CD14-positive monocyte (primary cell): ENCODE measurements around the gene CDH23. TPM values are rescaled to one million over a fixed set of nuclear protein-coding genes. Genes with fewer than 3 reads are reported as not detected.

Experiments used
- DNase-seq, 3 donors: peaks; one replicate each; pipeline ENCODE4 v3.0.0-alpha.2; 2011 to 2022
- H2AFZ ChIP-seq: 2 replicates; pipeline ENCODE4 v1.6.0; 2012; ENCODE audit warnings: mild to moderate bottlenecking, low read depth, low read length, inconsistent platforms; ENCODE audit not compliant: insufficient read depth, poor library complexity, severe bottlenecking
- H3K27ac ChIP-seq, 2 donors: 1 replicate in 1 of 2; 2 replicates in 1 of 2; pipeline ENCODE4 v1.5.1; 2012 to 2013; ENCODE audit warnings: low read length in 2 of 2, control low read depth in 1 of 2, inconsistent platforms in 1 of 2, low read depth in 1 of 2, mild to moderate bottlenecking in 1 of 2
- H3K27me3 ChIP-seq, 2 donors: one replicate each; pipeline versions ENCODE4 v1.6.0 to v1.6.1; 2011 to 2013; ENCODE audit warnings: low read length in 2 of 2; ENCODE audit not compliant: control insufficient read depth in 2 of 2, insufficient read depth in 2 of 2
- H3K36me3 ChIP-seq, 2 donors: replicated peaks in 1 of 2; 1 replicate in 1 of 2; 2 replicates in 1 of 2; pipeline versions ENCODE4 v1.5.1 to v1.6.1; 2012 to 2013; ENCODE audit warnings: low read length in 2 of 2, control low read depth in 1 of 2, inconsistent platforms in 1 of 2, mild to moderate bottlenecking in 1 of 2; ENCODE audit not compliant: insufficient read depth in 2 of 2, control insufficient read depth in 1 of 2
- H3K4me1 ChIP-seq, 2 donors: 1 replicate in 1 of 2; 2 replicates in 1 of 2; pipeline versions ENCODE4 v1.5.1 to v1.6.1; 2012 to 2013; ENCODE audit warnings: low read length in 2 of 2, control low read depth in 1 of 2, inconsistent platforms in 1 of 2, mild to moderate bottlenecking in 1 of 2, moderate library complexity in 1 of 2; ENCODE audit not compliant: insufficient read depth in 2 of 2, control insufficient read depth in 1 of 2
- H3K4me2 ChIP-seq: replicated peaks from 2 replicates; pipeline ENCODE3; 2012; ENCODE audit warnings: low read length, moderate library complexity, mild to moderate bottlenecking; ENCODE audit not compliant: poor library complexity, severe bottlenecking; ENCODE audit errors: extremely low read depth
- H3K4me3 ChIP-seq, 3 experiments: fragments of 200-600 bp in 1 of 3; sonication (generic) in 1 of 3; replicated peaks in 1 of 3; 1 replicate in 2 of 3; 2 replicates in 1 of 3; pipeline ENCODE4 v1.5.1; 2011 to 2013; ENCODE audit warnings: low read length in 3 of 3, mild to moderate bottlenecking in 3 of 3, control low read depth in 2 of 3, low read depth in 2 of 3, inconsistent platforms in 1 of 3, moderate library complexity in 1 of 3
- H3K79me2 ChIP-seq: 2 replicates; pipeline ENCODE4 v1.6.0; 2012; ENCODE audit warnings: mild to moderate bottlenecking, control low read depth, inconsistent platforms, low read length, moderate library complexity; ENCODE audit not compliant: insufficient read depth
- H3K9ac ChIP-seq: 2 replicates; pipeline ENCODE4 v1.6.0; 2017; ENCODE audit warnings: low read length, mild to moderate bottlenecking; ENCODE audit not compliant: insufficient read depth, poor library complexity, severe bottlenecking
- H3K9me3 ChIP-seq, 2 donors: replicated peaks in 1 of 2; 1 replicate in 1 of 2; 2 replicates in 1 of 2; pipeline versions ENCODE4 v1.5.1 to v1.6.1; 2012 to 2013; ENCODE audit warnings: low read length in 2 of 2, control low read depth in 1 of 2; ENCODE audit not compliant: control insufficient read depth in 1 of 2, insufficient read depth in 1 of 2
- H4K20me1 ChIP-seq: 2 replicates; pipeline ENCODE4 v1.6.0; 2012; ENCODE audit warnings: mild to moderate bottlenecking, low read length, control low read depth, moderate library complexity; ENCODE audit not compliant: insufficient read depth
- H3K27ac Mint-ChIP-seq, 7 donors: one replicate each; pipeline ENCODE4 v1.8.0; 2020; ENCODE audit warnings: mild to moderate bottlenecking in 7 of 7, mixed read lengths in 7 of 7, moderate library complexity in 6 of 7, inconsistent platforms in 2 of 7
- H3K27me3 Mint-ChIP-seq, 3 donors: one replicate each; pipeline ENCODE4 v1.8.0; 2021 to 2022; ENCODE audit warnings: low read depth in 3 of 3, mild to moderate bottlenecking in 3 of 3, mixed read lengths in 3 of 3, moderate library complexity in 3 of 3, inconsistent platforms in 1 of 3
- H3K36me3 Mint-ChIP-seq, 2 donors: one replicate each; pipeline ENCODE4 v1.8.0; 2020; ENCODE audit warnings: mixed read lengths in 2 of 2, inconsistent platforms in 1 of 2, mild to moderate bottlenecking in 1 of 2
- H3K4me1 Mint-ChIP-seq: one replicate; pipeline ENCODE4 v1.8.0; 2020; ENCODE audit warnings: mild to moderate bottlenecking, mixed read lengths
- H3K4me3 Mint-ChIP-seq, 2 donors: one replicate each; pipeline ENCODE4 v1.8.0; 2020; ENCODE audit warnings: mild to moderate bottlenecking in 2 of 2, mixed read lengths in 2 of 2, moderate library complexity in 1 of 2
- H3K9me3 Mint-ChIP-seq, 7 donors: one replicate each; pipeline ENCODE4 v1.8.0; 2020 to 2022; ENCODE audit warnings: mixed read lengths in 7 of 7, mild to moderate bottlenecking in 6 of 7, moderate library complexity in 6 of 7, inconsistent platforms in 2 of 7
- WGBS: methylation state at CpG from one replicate; pipeline ENCODE4 v1.1.5; 2013; ENCODE audit warnings: missing lambda C conversion rate; ENCODE audit not compliant: insufficient coverage; 5-methylcytosine and 5-hydroxymethylcytosine counted together
- intact Hi-C, 2 donors: fragments of 100-400 bp; cut with micrococcal nuclease; formaldehyde crosslinking; loops; one replicate each; pipeline versions ENCODE4 v1.15.0 to v1.15.1; 2023
- polyA plus RNA-seq, 3 donors: library from polyadenylated mRNA; depleted of rRNA in 1 of 3; unstranded in 2 of 3; stranded (reverse) in 1 of 3; fragments of 300-500 nt in 2 of 3; fragments of >200 nt in 1 of 3; fragmentation: Illumina TruSeq in 2 of 3; gene quantifications; 1 replicate in 2 of 3; 2 replicates in 1 of 3; pipeline ENCODE4 v1.2.3, GENCODE V29; 2012 to 2021
- TF ChIP-seq, protein P1 (sequence below): fragments of 200-600 bp; IDR thresholded peaks from one replicate; pipeline ENCODE4 v1.8.0; 2022; ENCODE audit warnings: antibody characterized with exemption, mild to moderate bottlenecking

The CDH23 gene
- polyA plus RNA-seq, 3 donors: 8.2 to 36.2 (median 10.5) TPM

DNA sequence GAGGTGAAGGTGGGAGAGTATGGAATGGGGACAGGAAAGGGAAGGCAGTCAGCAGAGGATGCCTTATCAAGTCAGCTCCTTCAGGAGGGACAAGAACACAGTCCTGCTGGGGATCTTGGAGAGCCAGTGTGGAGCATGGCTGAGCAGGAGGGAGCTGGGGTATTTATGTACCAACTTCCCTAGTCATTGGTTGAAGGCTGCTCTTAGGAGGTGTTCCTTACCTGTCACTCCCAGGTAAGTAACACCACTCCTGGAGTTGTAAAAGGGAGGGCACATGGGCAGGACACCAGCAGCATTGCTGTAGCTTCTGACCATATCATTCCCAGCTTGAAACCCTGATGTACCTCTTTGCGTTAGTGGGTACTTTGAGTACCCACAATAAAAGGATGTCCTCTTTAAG is 47.9 kb upstream of the CDH23 start:
- Histone ChIP-seq H3K79me2 (no peaks in the 10 kb centered on the region), H3K4me1 (peaks cover 35 to 38% of the 10 kb centered on the region in 2 donors), H4K20me1 (peaks cover 6% of the 10 kb centered on the region), H3K27me3 (no peaks in the 10 kb centered on the region), H3K4me2 (no peak overlapping the region), H3K9me3 (no peaks in the 10 kb centered on the region), H3K9ac (no peak overlapping the region), H3K4me3 (no peak overlapping the region), H3K36me3 (peaks cover 60 to 92% of the 10 kb centered on the region in 2 donors), H2AFZ (no peak overlapping the region), H3K27ac (no peak overlapping the region)
- H3K27me3 Mint-ChIP-seq: peaks cover 0 to 3% (median 2%) of the 10 kb centered on the region in 3 donors
- DNase-seq: no peak
- no peak overlapping the region for H3K4me3 Mint-ChIP-seq
- intact Hi-C loops: no loop called here
- peaks cover 0 to 2% (median 0%) of the 10 kb centered on the region in 7 donors for H3K9me3 Mint-ChIP-seq
- peaks cover 70 to 85% of the 10 kb centered on the region in 2 donors for H3K36me3 Mint-ChIP-seq
- H3K4me1 Mint-ChIP-seq: peaks cover 40% of the 10 kb centered on the region
- H3K27ac Mint-ChIP-seq: no peak overlapping the region
- no CpG with 5 or more reads among the region's 1 CpG for WGBS
- TF ChIP-seq, protein P1, sequence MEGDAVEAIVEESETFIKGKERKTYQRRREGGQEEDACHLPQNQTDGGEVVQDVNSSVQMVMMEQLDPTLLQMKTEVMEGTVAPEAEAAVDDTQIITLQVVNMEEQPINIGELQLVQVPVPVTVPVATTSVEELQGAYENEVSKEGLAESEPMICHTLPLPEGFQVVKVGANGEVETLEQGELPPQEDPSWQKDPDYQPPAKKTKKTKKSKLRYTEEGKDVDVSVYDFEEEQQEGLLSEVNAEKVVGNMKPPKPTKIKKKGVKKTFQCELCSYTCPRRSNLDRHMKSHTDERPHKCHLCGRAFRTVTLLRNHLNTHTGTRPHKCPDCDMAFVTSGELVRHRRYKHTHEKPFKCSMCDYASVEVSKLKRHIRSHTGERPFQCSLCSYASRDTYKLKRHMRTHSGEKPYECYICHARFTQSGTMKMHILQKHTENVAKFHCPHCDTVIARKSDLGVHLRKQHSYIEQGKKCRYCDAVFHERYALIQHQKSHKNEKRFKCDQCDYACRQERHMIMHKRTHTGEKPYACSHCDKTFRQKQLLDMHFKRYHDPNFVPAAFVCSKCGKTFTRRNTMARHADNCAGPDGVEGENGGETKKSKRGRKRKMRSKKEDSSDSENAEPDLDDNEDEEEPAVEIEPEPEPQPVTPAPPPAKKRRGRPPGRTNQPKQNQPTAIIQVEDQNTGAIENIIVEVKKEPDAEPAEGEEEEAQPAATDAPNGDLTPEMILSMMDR: no peak

DNA sequence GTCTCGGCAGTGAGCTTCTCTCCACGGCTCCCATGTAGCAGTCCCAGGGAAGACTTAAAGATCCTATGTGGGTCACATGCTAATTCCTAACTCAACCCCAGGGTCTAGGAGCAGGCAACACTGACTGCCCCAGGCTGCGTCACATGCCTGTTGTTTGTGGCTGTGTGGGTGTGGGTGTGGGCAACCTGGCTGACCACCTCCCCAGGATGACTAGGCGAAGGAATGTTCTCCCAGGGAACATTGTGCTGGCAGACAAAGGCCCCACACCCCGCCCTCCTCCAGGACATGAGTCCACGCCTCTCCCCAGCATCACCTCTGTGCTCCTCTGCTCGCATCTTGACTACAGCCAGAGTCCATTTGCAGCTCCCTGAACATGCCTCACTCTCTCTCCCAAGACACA is 47.3 kb upstream of the CDH23 start:
- intact Hi-C loops: no loop called here
- no peaks in the 10 kb centered on the region for H3K9me3 ChIP-seq
- TF ChIP-seq, protein P1: no peak
- H3K36me3 Mint-ChIP-seq: peaks cover 75 to 87% of the 10 kb centered on the region in 2 donors
- H3K4me1 Mint-ChIP-seq: peaks cover 35% of the 10 kb centered on the region
- no peaks in the 10 kb centered on the region for H3K79me2 ChIP-seq
- peaks cover 29 to 32% of the 10 kb centered on the region in 2 donors for H3K4me1 ChIP-seq
- no peak overlapping the region for H3K27ac ChIP-seq
- peaks cover 0 to 3% (median 2%) of the 10 kb centered on the region in 3 donors for H3K27me3 Mint-ChIP-seq
- no peak overlapping the region for H3K4me3 Mint-ChIP-seq
- peaks cover 64 to 95% of the 10 kb centered on the region in 2 donors for H3K36me3 ChIP-seq
- no peak overlapping the region for H3K4me2 ChIP-seq
- DNase-seq: no peak
- H2AFZ ChIP-seq: no peak overlapping the region
- H3K27ac Mint-ChIP-seq: no peak overlapping the region
- no peak overlapping the region for H3K4me3 ChIP-seq
- H3K9ac ChIP-seq: no peak overlapping the region
- no peaks in the 10 kb centered on the region for H3K27me3 ChIP-seq
- peaks cover 0 to 2% (median 0%) of the 10 kb centered on the region in 7 donors for H3K9me3 Mint-ChIP-seq
- WGBS: 100% methylated on average over 2 of the region's 7 CpGs
- peaks cover 6% of the 10 kb centered on the region for H4K20me1 ChIP-seq
